SK-N-SH (cell line): ENCODE data around the gene DNAL4.

Experiments used
- CTCF ChIP-seq: fragments of 200-600 bp; sonication (generic); IDR thresholded peaks from 2 replicates; pipeline ENCODE4 v1.6.1; 2017; ENCODE audit warnings: antibody characterized with exemption, mild to moderate bottlenecking, moderate library complexity
- ELF1 ChIP-seq: IDR thresholded peaks from 2 replicates; pipeline ENCODE4 v1.4.0; 2012
- EP300 ChIP-seq, 2 experiments: IDR thresholded peaks; 2 replicates each; pipeline versions ENCODE4 v1.4.0 to v1.6.1; 2012; ENCODE audit warnings: borderline replicate concordance in 1 of 2, low read depth in 1 of 2, low read length in 1 of 2
- MAX ChIP-seq: IDR thresholded peaks from 2 replicates; pipeline ENCODE4 v1.4.0; 2012; ENCODE audit warnings: low read depth
- PBX3 ChIP-seq: IDR thresholded peaks from 2 replicates; pipeline ENCODE4; 2012
- RXRA ChIP-seq: IDR thresholded peaks from 2 replicates; pipeline ENCODE4 v1.4.0; 2012; ENCODE audit warnings: low read depth, mild to moderate bottlenecking, borderline replicate concordance
- TCF12 ChIP-seq: IDR thresholded peaks from 2 replicates; pipeline ENCODE4 v1.4.0; 2012
- ZBTB33 ChIP-seq: IDR thresholded peaks from 2 replicates; pipeline ENCODE4 v1.4.0; 2012; ENCODE audit warnings: low read depth, borderline replicate concordance

GRCh38 chr22:38775656-38776055 is 18.3 kb downstream of the DNAL4 start:
- no peak for TF ChIP-seq CTCF
- TF ChIP-seq PBX3: no peak
- TF ChIP-seq TCF12: no peak
- no peak for TF ChIP-seq EP300 (IDR thresholded peaks at IDR 0.05; ENCODE audit: borderline replicate concordance in 1 of 2, low read depth in 1 of 2, low read length in 1 of 2)
- TF ChIP-seq MAX: no peak
- TF ChIP-seq ZBTB33: no peak
- TF ChIP-seq RXRA: no peak
- TF ChIP-seq ELF1: no peak
